ENCODE data around the gene OTUD7B.
"Not testable (repeated sequence)": the region's sequence is repeated elsewhere in the genome, so short reads cannot be mapped to it uniquely, and the experiment has no call there.

The OTUD7B gene

GRCh38 chr1:149949911-149950310 is 60.6 kb downstream of the OTUD7B start:
- DNase-seq (ENCODE audit: low read depth in 2 of 3, low spot score in 2 of 3): no peak

GRCh38 chr1:149945206-149945605 is 65.3 kb downstream of the OTUD7B start:
- no peak for DNase-seq (ENCODE audit: low read depth in 2 of 3, low spot score in 2 of 3)

DNA sequence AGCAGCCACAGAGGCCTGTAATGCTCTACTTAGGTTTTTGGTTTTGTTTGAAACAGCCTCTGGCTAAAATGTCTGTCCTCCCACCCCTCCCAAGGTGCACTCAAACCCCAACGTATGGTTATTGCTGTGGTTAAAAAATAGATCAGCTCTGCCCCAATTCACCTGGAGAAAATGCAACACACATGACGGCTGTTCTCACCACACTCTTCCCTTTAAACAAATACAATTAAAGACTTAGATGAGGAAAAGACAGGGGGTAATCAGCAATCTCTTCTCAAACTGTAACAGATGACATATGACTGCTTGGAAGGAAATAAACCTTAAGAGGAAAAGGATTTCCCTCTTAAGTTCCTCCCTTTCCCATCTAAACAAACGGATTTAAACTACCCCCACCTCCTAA is 67.6 kb downstream of the OTUD7B start:
- no peak for DNase-seq (ENCODE audit: low read depth in 2 of 3, low spot score in 2 of 3)

- no peak for DNase-seq (ENCODE audit: low read depth in 2 of 3, low spot score in 2 of 3)
Measured at GRCh38 chr1:149942207-149942606, 68.3 kb downstream of the OTUD7B start.

- DNase-seq (ENCODE audit: low read depth in 2 of 3, low spot score in 2 of 3): no peak
Measured at GRCh38 chr1:149940427-149940826, 70.1 kb downstream of the OTUD7B start.

GRCh38 chr1:149938668-149939003 is 71.9 kb downstream of the OTUD7B start:
- not testable (repeated sequence) for DNase-seq (ENCODE audit: low read depth in 2 of 3, low spot score in 2 of 3)

DNA sequence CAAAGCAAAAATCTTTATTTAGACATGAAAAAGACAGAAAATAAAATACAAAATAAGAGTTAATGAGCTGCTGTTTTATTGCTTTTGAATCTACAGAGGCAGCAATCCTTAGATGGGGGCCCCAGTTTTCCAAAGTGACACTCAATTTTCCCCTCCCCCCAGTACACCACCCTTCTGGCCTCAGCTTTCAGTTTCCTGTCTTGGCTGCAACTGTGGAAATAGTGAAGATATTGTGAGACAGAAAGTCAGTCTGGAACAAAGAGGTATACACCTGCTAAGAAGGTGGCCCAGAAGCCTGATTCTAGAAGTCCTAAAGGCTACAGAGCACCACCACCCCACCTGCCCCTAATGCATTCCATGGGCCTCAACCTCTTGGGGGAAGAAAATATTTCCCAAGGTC is 72.8 kb downstream of the OTUD7B start:
- no peak for DNase-seq (ENCODE audit: low read depth in 2 of 3, low spot score in 2 of 3)

DNA sequence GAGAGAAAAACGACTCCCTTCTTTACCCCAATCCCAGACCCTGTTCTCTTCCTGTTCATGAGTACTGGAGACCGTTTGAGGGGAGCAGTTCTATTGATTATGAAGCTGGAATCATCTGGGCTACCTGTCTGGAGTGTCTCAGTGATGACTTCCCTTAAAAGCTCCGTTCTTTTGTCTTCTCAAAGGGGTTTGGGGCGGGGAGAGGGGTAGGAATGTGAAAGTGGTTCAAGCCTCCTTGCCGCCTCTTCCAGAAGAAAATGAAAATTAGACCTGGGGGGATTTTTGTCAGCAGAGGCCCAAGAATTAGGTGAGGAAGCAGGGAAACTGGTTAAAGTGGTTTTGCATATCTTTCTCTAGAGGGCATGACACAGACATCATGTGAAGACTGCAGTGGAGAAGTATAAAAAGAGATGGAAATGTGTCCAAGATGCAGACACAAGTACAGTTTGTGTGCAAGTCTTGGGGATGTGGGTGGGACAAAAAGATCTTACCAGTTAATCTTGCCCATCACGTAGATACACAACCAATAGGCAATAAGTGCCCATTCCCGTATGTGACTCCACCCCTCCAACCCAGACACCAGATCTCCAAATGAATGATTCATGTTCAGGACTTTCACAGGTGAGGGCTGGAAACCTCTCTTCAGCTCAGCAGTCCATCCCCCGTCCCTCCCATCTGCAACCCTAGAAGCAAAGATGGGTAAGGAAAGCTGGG is 73.4 kb downstream of the OTUD7B start:
- no peak for DNase-seq (ENCODE audit: low read depth in 2 of 3, low spot score in 2 of 3)

DNA sequence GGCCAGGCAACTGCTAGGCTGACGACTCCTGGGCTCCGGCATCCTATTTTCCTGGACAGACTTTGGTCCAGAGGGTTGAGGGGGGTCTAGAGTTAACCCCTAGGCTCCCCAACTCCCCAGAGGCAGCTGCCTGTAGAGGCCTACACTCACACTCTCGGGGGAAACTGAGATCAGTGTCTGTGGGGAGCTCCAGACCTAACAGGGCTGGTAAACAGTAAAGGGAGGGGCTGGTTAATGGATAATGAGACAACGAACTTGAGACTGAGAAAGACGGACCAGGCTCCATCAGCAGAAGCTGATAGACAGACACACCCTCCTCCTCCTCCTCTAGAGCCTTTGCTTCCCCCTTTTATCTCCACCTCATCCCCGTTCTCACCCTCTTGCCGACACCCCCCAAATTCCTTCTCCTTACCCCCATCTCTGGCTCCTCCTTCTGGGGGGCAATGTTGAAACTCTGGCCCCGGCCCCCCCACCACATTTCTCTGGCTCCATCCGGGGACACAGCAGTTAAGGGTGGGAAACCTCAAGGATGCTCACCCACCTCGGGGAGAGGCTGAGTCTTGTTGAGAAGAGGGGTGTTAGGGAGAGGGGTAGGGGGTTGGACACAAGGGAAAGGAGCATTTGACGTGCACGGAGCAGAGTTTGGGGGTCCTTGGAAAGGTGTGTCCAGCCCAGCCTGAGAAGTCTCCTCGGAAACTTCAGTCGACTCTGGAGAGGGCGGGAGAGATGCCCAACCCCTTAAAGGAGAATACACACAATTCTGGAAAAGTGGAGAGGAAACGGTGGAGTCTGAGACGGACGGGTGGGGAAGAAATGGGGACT is 74.1 kb downstream of the OTUD7B start, which contains the start of gene MTMR11:
Gene MTMR11 (minus strand): TSS at position 710 of the 822 bp plus-strand sequence. CDS start 232 bp downstream, at position 478.
- no peak for DNase-seq (ENCODE audit: low read depth in 2 of 3, low spot score in 2 of 3)

GRCh38 chr1:149934356-149934755 is 76.2 kb downstream of the OTUD7B start:
- no peak for DNase-seq (ENCODE audit: low read depth in 2 of 3, low spot score in 2 of 3)

DNA sequence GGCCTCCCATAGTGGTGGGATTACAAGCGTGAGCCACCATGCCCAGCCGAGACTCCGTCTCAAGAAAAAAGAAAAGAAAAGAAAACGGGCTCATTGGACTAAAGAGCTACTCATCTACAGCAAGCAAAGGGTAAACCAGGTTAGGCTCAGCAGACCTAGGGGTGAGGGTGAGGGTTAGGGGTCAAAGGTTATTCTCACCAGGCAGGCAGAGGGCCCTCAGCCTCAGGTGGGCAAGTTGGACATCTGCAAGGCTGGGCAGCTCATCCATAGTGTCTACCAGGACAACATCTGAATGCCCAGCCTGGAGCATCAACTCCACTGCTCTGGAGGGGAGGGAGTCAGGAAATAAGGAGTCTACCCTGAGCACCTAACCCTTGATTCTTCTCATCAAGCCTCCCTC is 77.3 kb downstream of the OTUD7B start:
- DNase-seq (ENCODE audit: low read depth in 2 of 3, low spot score in 2 of 3): no peak

DNA sequence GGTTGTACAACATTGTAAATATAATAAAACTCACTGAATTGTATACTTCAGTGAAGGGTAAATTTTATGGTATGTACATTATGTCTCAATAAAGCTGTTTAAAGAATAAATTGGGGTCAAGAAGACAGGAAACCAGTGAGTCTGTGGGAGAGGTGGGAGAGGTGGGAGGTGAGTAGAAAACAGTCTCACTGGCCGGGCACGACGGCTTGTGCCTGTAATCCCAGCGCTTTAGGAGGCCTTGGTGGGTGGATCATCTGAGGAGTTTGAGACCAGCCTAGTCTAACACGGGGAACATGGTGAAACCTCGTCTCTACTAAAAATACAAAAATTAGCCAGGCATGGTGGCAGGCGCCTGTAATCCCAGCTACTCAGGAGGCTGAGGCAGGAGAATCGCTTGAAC is 78.1 kb downstream of the OTUD7B start:
- DNase-seq (ENCODE audit: low read depth in 2 of 3, low spot score in 2 of 3): no peak

DNA sequence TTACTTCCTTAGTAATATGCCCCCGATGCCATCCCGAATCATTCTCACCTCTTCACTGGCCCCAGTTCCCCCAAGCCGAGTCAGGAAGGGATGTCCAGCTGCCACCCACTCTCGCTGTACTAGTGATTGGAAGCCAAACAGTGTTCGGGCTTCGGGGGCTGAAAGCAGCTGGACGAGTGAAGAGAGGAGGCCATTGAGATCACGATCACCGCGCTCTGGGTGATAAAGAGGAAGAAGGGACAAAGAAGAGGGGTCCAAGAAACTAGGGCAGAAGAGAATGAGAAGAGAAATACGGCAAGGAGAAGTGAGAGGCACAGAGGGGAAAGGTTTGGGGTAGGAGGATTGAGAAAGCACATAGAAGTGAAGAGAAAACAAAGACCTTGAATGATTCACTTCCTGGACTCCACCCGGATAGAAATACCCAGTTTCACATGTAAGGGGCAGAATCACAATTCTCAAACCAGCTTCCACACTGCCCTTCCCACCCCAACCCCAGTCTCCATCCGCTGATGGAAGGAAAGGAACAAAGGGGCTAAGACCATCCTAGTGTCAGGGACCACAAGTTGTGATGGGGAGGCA is 79.2 kb downstream of the OTUD7B start:
- no peak for DNase-seq (ENCODE audit: low read depth in 2 of 3, low spot score in 2 of 3)

- DNase-seq (ENCODE audit: low read depth in 2 of 3, low spot score in 2 of 3): no peak
Measured at GRCh38 chr1:149929856-149930255, 80.7 kb downstream of the OTUD7B start.

GRCh38 chr1:149928401-149928724 is 82.2 kb downstream of the OTUD7B start:
- no peak for DNase-seq (ENCODE audit: low read depth in 2 of 3, low spot score in 2 of 3)

GRCh38 chr1:149927563-149928400 is 82.7 kb downstream of the OTUD7B start, which contains the start of gene SF3B4:
Gene SF3B4, minus strand, starts transcription at chr1:149927803. Its CDS starts 44 bp downstream, at chr1:149927759.
- peak; percentile 75 to 85 (median 76) for DNase-seq (ENCODE audit: low read depth in 2 of 3, low spot score in 2 of 3)

DNA sequence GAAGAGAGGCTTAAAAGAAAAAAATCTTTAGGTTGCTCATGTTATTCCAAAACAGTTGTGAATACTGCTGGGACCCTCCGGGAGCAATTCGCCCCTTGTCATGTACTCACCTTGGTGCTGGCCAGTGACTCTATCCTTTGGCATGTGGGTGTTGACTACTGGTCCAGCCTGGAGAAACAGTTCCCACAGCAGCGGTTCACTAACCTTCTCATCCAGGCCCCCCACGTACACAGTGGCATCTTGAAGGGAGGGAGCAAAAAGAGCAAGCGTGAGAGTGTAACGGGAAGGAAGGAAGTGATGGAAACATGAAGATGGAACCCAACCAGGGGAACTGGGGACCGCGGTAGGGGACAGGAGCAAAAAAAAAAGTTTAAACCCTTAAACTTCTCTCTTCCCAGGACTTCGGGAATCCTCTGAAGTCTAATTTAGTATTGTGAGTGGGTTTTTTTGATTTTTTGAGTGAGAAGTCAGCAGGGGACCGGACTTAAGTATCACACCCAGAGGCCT is 83.4 kb downstream of the OTUD7B start:
- no peak for DNase-seq (ENCODE audit: low read depth in 2 of 3, low spot score in 2 of 3)

DNA sequence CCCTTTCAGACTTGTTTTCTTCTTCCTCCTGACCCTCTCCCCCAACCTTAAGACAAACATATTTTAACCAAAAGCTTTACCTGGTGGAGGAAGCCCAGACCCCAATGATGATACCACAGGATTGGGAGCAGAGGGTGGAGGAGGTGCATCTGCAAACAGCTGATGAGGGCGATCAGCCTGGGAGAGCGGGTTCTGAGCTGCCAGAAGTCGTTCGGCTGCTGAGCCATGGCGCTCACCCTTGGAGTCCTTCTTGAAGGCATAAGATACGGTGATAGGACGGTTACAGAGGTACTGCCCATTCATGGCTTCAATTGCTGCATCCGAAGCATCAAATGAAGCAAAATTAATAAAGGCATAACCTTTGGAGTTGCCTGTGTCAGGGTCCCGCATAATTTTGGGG is 84.2 kb downstream of the OTUD7B start:
- DNase-seq (ENCODE audit: low read depth in 2 of 3, low spot score in 2 of 3): no peak

GRCh38 chr1:149925751-149926150 is 84.8 kb downstream of the OTUD7B start:
- no peak for DNase-seq (ENCODE audit: low read depth in 2 of 3, low spot score in 2 of 3)

- DNase-seq (ENCODE audit: low read depth in 2 of 3, low spot score in 2 of 3): no peak
Measured at GRCh38 chr1:149925345-149925744, 85.2 kb downstream of the OTUD7B start.

GRCh38 chr1:149923626-149924025 is 86.9 kb downstream of the OTUD7B start:
- DNase-seq (ENCODE audit: low read depth in 2 of 3, low spot score in 2 of 3): no peak
